HL-60 (cell line): ENCODE results near the gene FGFR1OP2.

Experiments
- POLR2AphosphoS5 ChIP-seq: IDR thresholded peaks from 2 replicates; pipeline ENCODE4 v1.6.1; 2012; ENCODE audit warnings: low read depth
- SPI1 ChIP-seq: IDR thresholded peaks from 2 replicates; pipeline ENCODE4 v1.6.1; 2012; ENCODE audit warnings: low read depth, mild to moderate bottlenecking, borderline replicate concordance
- TF ChIP-seq, protein P1 (sequence below): IDR thresholded peaks from one replicate; pipeline ENCODE4 v1.5.1; 2011; ENCODE audit warnings: low read length, control low read depth, inconsistent platforms; ENCODE audit not compliant: insufficient read depth
- TF ChIP-seq, protein P2 (sequence below): IDR thresholded peaks from 2 replicates; pipeline ENCODE4 v1.6.1; 2012; ENCODE audit warnings: low read depth; ENCODE audit not compliant: insufficient replicate concordance

DNA sequence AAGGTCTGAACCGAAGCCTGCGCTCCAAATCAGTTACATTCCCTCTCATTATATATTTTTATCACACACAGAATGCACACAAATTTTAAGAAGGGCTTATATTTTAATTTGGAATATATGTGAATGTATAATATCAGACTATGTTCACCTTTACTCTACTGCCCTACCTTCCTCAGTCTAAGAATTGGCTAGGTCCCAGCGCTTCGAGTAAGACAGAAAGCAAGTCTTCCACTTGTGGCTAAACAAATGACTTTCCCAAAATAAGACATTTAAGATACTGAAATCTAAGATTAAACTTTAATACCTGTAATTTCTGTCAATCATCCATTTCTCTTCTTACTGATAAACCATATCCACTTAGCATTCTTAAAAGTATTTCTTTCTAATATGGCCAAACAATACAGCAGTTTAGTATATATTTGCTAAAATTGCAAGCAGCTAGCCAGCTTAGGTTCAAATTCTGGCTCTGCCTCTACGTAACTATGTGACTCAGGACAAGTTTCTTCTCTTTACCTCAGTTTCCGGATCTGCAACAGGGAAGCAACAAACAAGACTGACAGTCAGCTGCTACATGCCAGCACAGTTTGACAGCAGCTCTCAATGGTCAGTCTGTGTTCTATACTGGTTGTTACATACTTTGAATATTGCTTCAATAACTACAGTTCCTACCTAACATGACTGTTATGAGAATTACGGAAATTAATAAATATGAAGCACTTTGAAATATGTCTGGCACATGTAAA, 2.5 kb upstream of the FGFR1OP2 start:
- TF ChIP-seq, protein P1, sequence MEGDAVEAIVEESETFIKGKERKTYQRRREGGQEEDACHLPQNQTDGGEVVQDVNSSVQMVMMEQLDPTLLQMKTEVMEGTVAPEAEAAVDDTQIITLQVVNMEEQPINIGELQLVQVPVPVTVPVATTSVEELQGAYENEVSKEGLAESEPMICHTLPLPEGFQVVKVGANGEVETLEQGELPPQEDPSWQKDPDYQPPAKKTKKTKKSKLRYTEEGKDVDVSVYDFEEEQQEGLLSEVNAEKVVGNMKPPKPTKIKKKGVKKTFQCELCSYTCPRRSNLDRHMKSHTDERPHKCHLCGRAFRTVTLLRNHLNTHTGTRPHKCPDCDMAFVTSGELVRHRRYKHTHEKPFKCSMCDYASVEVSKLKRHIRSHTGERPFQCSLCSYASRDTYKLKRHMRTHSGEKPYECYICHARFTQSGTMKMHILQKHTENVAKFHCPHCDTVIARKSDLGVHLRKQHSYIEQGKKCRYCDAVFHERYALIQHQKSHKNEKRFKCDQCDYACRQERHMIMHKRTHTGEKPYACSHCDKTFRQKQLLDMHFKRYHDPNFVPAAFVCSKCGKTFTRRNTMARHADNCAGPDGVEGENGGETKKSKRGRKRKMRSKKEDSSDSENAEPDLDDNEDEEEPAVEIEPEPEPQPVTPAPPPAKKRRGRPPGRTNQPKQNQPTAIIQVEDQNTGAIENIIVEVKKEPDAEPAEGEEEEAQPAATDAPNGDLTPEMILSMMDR: no peak
- TF ChIP-seq POLR2AphosphoS5 (no peak), SPI1 (no peak)
- TF ChIP-seq, protein P2, sequence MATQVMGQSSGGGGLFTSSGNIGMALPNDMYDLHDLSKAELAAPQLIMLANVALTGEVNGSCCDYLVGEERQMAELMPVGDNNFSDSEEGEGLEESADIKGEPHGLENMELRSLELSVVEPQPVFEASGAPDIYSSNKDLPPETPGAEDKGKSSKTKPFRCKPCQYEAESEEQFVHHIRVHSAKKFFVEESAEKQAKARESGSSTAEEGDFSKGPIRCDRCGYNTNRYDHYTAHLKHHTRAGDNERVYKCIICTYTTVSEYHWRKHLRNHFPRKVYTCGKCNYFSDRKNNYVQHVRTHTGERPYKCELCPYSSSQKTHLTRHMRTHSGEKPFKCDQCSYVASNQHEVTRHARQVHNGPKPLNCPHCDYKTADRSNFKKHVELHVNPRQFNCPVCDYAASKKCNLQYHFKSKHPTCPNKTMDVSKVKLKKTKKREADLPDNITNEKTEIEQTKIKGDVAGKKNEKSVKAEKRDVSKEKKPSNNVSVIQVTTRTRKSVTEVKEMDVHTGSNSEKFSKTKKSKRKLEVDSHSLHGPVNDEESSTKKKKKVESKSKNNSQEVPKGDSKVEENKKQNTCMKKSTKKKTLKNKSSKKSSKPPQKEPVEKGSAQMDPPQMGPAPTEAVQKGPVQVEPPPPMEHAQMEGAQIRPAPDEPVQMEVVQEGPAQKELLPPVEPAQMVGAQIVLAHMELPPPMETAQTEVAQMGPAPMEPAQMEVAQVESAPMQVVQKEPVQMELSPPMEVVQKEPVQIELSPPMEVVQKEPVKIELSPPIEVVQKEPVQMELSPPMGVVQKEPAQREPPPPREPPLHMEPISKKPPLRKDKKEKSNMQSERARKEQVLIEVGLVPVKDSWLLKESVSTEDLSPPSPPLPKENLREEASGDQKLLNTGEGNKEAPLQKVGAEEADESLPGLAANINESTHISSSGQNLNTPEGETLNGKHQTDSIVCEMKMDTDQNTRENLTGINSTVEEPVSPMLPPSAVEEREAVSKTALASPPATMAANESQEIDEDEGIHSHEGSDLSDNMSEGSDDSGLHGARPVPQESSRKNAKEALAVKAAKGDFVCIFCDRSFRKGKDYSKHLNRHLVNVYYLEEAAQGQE: no peak
